GM18868 (cell line): Measurements from ENCODE around the gene PPP2CA.
A peak's percentile ranks its signal among the peaks of the same experiment; 100 is the strongest.
"Not testable (repeated sequence)": the region's sequence is repeated elsewhere in the genome, so short reads cannot be mapped to it uniquely, and the experiment has no call there.

Source experiments
- ATAC-seq: cut with Tn5 transposase; IDR thresholded peaks from one replicate; pipeline ENCODE4 v1.9.1; 2021; ENCODE audit warnings: mild to moderate bottlenecking, moderate library complexity; ENCODE audit not compliant: unreplicated experiment

PPP2CA gene

DNA sequence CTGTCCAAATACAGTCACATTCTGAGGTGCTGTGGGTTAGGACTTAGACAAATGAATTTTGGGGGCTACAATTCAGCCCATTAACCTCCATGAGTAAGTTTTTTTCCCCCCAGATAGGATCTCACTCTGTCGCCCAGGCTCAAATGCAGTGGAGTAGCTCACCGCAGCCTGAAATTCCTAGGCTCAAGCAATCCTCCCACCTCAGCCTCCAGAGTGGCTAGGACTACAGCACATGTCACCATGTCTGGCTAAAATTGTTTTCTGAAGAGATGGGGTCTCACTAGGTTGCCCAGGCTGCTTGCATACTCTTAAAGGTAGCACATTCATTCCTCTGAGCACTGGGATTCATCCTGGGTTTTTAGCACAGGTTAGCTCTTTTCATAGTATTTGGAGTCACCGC, 22.2 kb downstream of the PPP2CA start:
- ATAC-seq: no peak

DNA sequence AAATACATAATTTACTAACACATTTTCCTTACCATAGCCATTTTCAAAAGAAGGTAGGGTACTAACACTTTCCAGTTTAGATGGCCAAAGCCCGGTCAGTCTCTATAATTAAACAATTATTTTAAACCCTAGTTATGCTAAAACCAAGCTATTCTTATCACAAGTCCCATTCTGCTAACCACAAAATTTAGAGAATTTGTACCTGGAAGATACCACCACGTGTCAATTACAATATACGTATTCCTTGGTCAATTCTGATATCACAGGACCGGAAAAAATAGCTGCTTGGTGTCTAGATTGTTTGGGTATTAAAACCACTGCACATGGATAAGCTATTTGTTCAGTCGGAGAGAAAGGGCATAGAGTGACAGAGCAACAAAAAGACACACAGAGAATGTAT, 30.2 kb downstream of the PPP2CA start:
- no peak for ATAC-seq

DNA sequence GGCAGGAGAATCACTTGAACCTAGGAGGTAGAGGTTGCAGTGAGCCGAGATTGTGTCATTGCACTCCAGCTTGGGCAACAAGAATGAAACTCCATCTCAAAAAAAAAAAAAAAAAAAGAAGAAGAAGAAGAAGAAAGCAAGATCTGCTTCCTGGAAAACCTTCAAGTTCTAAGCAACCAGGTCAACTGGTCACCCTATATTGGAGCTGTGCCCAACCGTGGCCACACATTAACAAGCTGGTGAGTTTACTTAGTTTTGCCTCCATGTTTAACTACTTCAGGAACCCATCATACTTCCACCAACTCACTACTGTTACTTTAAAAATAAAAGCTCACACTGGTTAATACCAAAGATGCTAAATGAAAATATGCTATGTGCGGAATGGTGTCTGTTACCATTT, 36.8 kb downstream of the PPP2CA start:
- ATAC-seq: no peak

DNA sequence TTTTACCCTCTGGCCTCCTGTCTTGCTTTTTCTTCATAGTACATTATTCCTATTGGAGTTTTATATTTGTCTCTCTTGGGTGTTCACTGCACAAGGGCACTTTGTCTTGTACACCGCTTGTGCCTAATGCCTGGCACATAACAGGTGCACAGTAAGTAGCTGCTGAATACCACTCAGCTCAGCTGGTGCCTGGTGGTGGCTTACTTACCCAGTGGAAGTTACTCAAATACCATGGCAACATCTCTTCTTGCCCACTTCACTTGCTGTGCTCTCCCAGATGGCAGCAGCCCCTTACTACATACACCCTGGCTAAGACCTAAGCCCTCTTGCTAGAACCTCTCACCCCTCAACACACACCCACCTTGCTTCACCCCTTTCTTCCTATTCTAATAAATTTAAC, 37.8 kb downstream of the PPP2CA start:
- no peak for ATAC-seq

DNA sequence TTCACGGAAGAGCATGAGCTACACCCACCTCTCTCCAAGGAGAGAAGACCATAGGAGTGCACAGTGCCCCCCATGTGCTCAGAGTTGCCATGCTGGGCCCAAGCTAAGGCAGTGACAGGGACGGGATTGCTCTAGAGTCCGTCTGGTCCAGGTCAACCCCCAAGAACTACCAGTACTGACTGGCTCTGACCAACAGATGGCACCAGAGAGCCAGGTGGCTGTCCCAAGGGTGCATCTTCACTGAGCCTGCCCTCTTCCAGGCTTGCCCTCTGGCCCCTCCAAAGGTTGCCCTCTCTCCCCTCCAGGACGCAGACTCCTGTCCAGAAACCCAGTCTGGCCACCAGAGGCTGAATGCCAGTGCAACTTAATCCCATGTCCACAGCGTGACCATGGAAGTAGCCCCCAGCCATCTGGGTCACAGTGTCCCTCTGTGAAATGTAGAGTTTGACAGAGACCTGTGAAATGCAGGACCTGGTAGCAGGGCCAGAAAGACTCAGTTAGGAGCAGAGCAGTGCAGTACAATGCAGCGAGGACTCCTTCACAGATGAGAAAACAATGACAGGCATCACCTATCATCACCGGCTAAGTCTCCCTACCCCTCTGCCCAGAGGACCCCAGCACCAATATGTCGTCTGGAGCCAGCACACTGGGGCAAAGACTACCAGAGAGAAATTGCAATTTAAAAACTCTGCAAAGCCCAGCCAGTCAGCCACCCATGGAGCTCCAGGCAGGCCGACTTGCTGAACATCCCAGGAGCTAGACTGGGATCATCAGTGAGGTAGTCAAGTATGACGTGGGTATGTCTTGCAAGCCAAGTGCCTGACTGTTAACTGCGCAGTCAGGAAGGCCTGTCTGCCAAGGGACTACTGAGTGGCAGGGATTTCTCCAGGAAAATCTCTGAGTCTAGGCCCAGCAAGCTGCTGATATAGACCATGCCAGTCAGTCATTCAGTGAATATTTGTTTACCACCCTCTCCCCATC, 41.4 kb downstream of the PPP2CA start:
- peak; percentile 81 for ATAC-seq

DNA sequence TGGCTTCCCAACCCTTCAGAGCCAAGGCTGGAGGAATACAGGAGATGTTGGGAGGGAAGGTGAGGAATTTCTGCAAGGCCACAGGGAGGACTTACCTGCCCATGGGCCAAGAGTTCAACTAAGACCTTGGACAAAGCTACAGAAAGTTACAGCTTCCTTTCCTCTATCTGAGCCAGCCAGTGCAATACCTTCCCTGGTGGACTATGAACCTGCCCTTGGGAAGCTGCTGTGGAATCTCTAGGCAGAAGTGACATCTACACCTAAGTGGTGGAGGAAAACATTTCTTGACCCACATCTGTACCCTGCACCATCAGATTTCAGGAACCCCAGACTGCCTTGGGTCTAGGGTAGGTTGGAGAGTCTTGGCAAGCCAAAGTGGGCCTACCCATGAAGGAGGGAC, 42.4 kb downstream of the PPP2CA start:
- ATAC-seq: no peak

DNA sequence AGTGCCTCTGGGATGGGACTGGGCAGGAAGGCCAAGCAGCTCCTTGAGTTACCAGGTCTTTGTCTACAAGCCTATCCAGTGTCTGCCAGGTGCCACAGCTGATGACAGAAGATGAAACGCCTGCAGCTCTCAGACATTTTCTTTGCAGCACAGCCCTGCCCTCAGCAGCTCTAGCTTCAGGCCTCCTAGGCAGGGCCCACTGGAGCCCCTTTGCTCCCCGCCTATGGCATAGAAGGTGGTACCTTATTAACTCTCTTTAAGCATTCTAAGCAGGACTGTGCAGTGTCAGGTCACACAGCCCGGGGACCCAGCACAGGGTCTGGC, 47.8 kb downstream of the PPP2CA start:
- no peak for ATAC-seq

DNA sequence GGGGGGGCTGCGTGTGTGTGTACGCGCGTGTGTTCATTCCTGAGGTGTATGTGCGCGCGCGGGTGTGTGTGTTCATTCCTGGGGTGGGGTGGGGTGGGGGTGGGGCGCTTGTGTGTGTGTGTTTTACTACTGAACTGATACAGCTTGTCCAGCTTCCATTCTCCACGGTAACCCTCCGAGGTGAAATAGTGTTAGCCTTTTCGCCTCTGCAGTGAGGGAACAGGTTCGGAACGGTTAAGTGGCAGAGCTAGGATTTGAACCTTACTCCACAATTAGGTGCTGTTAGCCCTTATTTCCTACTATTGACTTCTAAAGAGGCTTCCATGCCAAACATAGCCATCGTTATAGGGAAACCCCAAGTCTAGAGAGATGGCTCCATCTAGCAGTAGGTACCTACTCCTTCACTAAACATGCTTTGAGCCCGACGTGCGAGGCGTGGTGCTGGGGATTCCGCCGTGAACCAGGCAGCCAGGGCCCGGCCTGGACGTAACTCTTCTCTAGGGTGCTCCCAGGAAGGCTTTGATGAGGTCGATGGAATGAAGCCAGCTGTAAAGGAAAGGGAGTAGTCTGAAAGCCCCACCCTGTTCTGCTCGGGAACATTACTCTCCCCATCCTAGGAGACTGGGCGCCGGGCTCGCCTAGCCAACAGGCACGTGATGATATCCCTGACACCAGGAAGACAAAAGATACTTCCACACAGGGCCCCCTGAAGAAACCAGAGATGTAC, 48.3 kb downstream of the PPP2CA start:
- no peak for ATAC-seq

DNA sequence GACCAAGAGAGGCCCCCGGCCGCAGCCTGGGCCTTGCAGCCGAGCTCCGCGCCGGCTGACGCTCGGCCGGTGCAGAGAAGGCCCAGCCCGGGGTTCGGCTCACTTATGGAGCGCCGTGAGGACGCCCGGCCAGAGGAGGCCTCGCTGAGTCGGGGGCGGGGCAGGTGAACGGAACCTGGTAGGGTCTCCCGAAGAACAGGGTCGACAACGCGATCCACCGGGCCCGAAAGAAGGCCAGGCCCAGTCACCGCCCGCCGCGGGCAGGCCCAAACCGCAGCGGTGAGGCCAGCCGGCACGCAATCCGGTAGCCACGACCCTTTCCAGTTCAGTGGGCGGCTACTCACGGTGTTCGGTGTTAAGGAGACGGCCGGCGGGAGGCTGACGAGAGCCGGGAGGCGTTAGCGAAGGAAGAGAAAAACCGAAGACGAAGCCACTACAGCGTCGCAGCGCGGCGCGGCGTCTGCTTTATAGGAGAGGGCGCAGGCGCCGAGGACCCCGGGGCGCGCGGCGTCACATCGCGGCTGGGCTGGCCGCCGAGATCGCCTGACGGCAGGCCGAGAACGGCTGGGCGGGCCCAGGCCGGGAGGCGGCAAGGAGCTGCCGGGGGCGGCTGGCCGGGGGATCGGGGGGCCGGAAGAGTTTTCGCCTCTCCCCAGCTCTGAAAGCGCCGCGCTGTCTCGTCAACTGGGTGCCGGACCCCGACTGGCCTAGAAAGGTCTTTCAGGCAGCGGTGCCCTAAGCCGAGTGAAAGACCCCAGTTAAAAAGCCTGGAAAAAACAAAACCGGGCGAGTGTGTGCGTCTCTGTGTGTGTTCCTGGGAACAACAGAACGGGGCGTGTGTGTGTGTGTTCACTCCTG, 49.1 kb downstream of the PPP2CA start, which contains the start of gene SKP1:
TSS of gene SKP1 (minus strand) at position 440 of the 858 bp plus-strand sequence. CDS start 2,928 bp downstream, outside the sequence.
- ATAC-seq: peak; percentile 86

DNA sequence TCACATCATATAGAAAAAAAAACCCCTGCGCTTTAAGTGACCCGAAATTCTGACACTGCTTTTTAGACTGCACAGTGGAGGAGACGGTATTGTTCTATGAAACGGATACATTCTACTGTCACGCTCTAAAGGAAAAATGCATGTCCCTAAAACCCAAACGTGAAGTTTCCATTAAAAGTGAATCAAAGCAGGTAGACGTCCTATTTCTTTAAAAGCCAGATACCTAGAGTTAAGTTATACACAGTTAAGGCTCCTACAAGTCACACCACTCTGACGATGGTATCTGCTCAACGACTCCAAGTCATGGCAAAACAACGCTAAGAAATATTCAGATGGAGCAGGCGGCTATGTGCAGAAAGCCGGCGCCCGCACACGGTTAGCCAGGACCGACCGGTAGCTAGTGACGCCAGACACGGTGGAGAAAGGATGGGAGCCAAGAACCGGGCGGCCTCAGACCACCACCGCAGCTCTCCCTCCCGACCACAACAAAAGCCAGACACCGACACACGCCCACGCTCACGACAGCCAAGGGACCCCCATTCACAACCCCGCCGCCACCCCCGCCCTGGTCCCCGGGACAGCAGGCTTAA, 49.9 kb downstream of the PPP2CA start:
- peak; percentile 17 for ATAC-seq

DNA sequence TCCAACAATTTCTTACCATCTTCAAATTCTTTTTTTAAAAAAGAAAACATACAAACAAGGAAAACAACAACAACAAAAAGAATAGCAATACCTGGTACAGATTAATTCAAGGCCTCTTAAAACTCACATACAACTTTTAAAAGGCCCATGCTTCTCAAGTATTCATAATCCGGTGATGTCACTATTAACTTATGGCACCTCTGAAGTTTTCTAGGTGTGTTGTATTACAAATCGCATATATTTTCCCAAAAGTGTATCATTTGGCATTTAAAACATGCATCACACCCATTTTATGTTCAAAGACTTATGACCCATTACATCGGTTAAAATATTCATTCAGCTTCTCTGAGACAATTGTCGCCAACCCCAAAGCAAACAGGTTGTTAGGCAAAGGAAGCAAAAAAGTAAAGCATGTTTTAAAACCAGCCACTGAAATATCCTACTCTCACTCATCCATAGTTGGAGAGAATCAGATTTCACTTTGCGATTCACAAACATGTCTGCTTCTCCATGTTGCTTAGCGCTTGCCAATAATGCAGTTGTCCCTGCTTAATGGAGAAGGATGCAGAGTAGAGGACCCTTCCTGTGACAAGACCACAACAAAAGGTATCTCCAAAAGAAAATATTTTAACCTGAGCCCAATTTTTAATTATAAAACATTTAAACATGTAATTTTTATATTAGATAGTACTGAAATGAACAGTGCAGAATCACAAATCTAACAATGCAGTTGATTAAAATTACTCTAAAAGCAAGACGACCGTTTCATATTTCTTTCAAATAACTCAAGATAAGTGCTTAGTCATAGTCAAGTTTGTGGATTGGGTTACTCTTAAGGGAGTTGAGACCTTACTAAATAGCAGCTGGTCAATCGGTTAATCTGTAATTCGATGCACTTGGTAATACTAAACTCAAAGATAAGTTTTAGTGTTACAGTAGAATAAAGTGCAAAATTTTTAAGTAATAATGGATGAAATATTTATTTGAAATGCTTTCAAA, 50.7 kb downstream of the PPP2CA start:
- ATAC-seq: no peak

DNA sequence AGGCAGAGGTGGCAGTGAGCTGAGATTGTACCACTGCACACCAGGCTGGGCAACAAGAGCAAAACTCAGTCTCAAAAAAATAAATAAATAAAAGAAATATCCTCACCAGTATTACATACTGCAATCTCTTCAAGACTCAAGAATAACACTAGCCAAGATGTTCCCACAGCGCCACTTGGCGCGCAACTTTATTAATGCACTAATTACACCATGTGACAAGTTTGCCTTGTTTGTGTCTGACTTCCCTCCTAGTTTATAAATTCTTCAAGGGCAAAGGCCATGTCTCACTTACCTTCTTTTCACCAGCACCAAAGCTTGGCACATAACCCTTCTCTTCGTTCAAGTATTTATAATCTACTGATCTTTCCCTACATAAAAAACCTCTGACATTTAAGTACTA, 53.9 kb downstream of the PPP2CA start:
- ATAC-seq: no peak

DNA sequence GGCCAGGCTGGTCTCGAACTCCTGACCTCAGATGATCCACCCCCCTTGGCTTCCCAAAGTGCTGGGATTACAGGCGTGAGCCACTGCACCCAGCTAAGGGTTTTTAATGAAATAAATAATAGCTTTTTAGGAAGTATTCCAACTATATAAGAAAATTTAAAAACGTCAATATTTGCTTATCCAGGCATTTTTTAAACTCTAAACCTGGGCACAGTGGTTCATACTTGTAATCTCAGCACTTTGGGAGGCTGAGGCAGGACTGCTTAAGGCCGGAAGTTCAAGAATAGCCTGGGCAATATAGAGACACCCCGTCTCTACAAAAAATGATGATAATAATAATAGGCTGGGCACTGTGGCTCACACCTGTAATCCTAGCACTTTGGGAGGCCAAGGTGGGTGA, 63.3 kb downstream of the PPP2CA start:
- ATAC-seq: no peak

DNA sequence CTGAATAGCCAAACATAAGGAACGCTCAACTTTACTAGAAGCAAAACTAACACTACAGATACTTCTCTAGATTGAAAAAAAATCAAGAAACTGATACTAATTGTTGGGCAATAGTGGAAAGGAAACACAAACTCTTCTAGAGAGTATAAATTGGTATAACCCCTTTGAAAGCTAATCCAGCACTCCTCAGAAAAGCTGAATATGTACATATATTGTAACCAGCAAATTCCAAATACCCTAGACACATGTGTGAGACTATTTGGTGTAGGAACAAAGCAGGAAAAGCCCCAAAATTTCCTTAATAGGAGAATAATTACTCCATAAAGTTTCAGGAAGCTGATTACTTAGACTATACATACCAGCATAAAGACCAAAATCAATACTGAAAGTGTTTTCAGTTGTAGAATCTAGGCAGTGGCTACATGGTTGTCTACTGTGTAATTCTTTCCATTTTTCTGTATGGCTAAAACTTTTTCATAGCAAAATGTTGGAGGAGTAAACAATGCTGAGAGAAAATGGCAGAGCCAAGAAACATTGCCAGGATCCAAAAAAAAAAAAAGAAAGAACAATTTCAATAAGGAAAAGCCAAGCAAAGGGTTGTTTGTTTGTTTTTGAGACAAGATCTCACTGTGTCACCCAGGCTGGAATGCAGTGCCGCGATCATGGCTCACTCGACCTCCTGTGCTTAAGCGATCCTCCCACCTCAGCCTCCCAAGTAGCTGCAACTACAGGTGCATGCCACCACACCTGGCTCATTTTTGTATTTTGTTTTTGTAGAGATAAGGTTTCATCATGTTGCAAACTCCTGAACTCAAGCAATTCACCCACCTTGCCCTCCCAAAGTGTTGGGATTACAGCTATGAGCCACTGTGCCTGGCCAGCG, 64.1 kb downstream of the PPP2CA start:
- no peak for ATAC-seq

DNA sequence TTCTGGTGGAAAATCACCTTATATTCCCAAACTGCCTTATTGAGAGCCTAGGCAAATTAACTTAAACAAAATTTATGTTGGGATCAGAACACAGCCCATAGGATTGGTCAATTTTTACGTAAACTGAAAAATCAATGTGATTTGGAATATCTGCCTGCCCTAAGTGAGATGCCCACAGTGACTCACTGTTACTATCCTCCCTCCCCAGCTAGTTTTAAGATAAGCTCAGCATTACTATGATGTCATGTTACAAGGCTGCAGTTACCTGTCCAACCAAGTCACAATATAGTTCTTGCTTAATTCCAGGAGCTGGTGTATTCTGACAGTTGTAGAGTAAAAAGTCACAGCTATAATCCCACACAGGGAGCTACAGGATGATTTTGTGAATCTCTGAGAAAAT, 72.2 kb downstream of the PPP2CA start:
- ATAC-seq: no peak

DNA sequence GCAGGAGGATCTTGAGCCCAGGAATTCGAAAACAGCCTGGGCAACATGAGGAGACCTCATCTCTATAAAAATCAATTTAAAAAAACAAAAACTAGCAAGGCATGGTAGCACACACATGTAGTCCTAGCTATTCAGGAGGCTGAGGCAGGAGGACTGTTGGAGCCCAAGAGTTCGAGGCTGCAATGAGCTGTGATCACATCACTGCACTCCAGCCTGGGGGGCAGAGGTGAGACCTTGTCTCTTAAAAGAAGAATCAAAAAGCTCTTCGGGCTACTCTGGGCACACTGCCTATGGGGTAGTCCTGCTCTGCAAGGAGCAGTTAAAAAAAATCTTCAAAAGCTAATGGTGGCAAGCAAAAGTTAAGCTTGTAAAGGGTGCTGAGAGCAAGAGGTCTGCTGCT, 72.6 kb downstream of the PPP2CA start:
- no peak for ATAC-seq

DNA sequence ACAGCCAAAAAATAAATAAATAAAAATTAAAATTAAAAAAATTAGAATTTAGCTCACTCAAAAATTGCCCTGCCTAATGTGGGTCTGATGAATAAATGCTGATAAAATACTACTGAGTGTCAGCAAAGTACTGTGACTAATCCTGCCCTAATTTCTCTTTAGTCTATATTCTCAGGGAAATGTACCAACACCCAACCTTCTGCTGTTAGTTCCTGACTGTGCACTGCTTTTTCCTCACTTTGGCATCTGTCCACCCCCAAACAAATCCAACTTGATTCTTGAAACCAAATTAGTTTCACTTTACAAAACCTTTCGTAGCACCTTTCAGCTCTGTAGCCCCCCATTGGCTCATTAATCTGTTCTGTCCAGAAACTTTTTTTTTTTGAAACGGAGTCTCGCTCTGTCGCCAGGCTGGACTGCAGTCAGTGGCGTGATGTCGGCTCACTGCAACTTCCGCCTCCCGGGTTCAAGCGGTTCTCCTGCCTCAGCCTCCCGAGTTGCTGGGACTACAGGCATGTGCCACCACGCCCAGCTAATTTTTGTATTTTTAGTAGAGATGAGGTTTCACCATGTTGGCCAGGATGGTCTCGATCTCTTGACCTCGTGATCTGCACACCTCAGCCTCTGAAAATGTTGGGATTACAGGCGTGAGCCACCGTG, 73.6 kb downstream of the PPP2CA start:
- ATAC-seq: not testable (repeated sequence)

DNA sequence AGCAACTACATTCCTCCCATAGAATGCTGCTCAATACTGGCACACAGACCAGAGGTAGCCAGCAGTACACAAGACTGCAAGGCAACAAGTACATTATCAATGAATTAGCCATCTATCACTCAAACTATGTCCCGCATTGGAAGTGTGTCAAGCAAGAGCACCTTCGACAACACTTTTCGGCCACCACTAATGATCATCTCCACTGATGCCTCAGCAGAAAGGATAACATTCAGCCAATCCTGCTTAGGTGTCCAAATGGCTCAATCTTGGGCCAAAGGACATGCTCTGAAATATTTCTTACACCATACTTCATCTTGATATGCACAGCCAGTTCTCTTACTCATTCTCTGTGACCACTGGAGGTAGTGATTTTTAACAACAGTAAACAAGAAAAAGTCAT, 74.2 kb downstream of the PPP2CA start:
- ATAC-seq: no peak
